Prostate gland (tissue), 2 donors: ENCODE measurements around the gene NR1I3. TPM values are rescaled to one million over a fixed set of nuclear protein-coding genes. Genes with fewer than 3 reads are reported as not detected.

Experiments used
- DNase-seq: peaks from one replicate; pipeline ENCODE4 v3.0.0-alpha.2; 2019; ENCODE audit warnings: low spot score
- H3K27ac ChIP-seq, 2 donors: fragments of 200-600 bp; sonication (generic); 2 replicates each; pipeline ENCODE4 v1.5.1; 2017 to 2019
- H3K27me3 ChIP-seq: fragments of 200-600 bp; sonication (generic); replicated peaks from 2 replicates; pipeline ENCODE4 v1.5.1; 2019; ENCODE audit not compliant: insufficient read depth
- H3K36me3 ChIP-seq, 2 donors: fragments of 200-600 bp; sonication (generic); 1 replicate in 1 of 2; 2 replicates in 1 of 2; pipeline versions ENCODE4 v1.5.1 to v1.8.1; 2017 to 2019
- H3K4me1 ChIP-seq: fragments of 200-600 bp; sonication (generic); replicated peaks from 2 replicates; pipeline ENCODE4 v1.5.1; 2019
- H3K4me3 ChIP-seq, 2 donors: fragments of 200-600 bp; sonication (generic); 2 replicates each; pipeline ENCODE4 v1.5.1; 2017 to 2019
- H3K9me3 ChIP-seq: fragments of 200-600 bp; sonication (generic); 2 replicates; pipeline ENCODE4 v1.5.1; 2017
- CTCF ChIP-seq, 4 experiments: fragments of 200-600 bp in 2 of 4; fragments of 450-650 bp in 2 of 4; sonication (generic) in 2 of 4; IDR thresholded peaks; 1 replicate in 3 of 4; 2 replicates in 1 of 4; pipeline ENCODE4 v1.5.1; 2016 to 2019; ENCODE audit warnings: antibody characterized with exemption in 4 of 4, mild to moderate bottlenecking in 2 of 4, moderate library complexity in 2 of 4
- POLR2A ChIP-seq: fragments of 450-650 bp; IDR thresholded peaks from one replicate; pipeline ENCODE4 v1.6.1; 2016; ENCODE audit warnings: antibody characterized with exemption, mild to moderate bottlenecking
- POLR2AphosphoS5 ChIP-seq: sonication (generic); formaldehyde crosslinking; IDR thresholded peaks from one replicate; pipeline ENCODE4 v1.6.1; 2017; ENCODE audit warnings: antibody characterized with exemption
- WGBS: methylation state at CpG from one replicate; pipeline ENCODE4 v1.1.5; 2018; 5-methylcytosine and 5-hydroxymethylcytosine counted together
- intact Hi-C: fragments of 100-400 bp; cut with DNase I; formaldehyde crosslinking; loops from one replicate; pipeline ENCODE4 v1.14.2; 2022
- total RNA-seq, 2 donors: library from RNA; depleted of rRNA; stranded (reverse); fragments of >200 nt; gene quantifications; one replicate each; pipeline ENCODE4 v1.1.0, GENCODE V29; 2016

NR1I3 gene
- total RNA-seq, result not detected

DNA sequence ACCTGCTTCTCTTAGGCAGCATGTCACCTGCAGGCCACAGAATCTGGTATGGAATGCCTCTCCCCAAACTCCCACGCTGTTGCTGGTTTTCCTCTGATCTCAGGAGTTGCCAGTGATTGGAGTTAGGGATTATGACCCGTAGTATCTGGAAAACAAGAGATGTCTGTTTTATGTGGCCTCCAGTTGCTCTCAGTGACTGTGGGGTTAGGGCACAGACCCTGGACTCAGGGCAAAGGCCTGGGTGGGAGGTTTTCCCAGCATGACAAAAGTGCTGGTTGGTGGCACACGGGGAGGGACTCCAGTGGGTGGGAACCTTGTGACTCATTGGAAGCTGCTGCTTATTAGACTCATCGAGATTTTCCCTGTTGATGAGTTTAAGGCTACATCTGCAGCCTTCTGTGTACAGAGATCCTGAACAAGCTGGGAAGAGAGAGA, at the start of gene NR1I3:
Gene NR1I3 (minus strand): TSS at position 165 of the 435 bp plus-strand sequence. CDS start 1,638 bp downstream, outside the sequence.
- no peak for DNase-seq
- Histone ChIP-seq H3K36me3 (no peaks in the 10 kb centered on the region), H3K27me3 (no peaks in the 10 kb centered on the region), H3K4me3 (no peak within 1 kb of the TSS), H3K27ac (no peak within 1 kb of the TSS), H3K9me3 (no peaks in the 10 kb centered on the region), H3K4me1 (no peaks in the 10 kb centered on the region)
- 65% methylated on average over 4 of the region's 4 CpGs for WGBS
- intact Hi-C loops, result no loop called here
- TF ChIP-seq POLR2AphosphoS5, result no peak
- no peak for TF ChIP-seq CTCF (IDR thresholded peaks at IDR 0.05)
- no peak for TF ChIP-seq POLR2A

DNA sequence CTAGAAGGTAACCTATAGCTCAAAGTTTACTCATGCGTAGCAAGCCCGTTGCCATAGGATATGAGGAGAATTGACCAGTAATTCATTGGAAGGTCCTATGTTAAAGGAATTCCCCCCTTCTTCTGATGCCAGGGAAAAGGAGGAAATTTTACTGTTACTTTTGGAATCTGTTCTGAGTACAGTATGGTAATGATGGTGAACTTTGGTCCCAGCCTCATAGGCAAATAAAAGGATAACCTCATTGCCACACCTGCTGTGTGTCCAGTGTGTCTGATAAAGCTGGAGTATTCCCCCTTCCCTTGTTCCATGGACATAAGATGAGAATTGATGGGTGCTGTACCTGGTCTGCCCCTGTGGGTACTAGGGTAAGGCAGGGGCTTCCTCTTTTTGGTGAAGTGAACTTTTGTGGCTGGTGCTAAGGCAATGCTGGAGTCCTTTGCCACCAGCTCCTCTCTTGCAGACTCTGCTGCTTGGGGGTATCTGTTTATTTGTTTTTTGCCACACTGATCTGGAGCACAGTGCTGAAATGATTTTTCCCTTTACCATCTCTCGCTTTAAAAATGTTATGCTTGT, 49.6 kb upstream of the NR1I3 start:
- no peaks in the 10 kb centered on the region for H3K36me3 ChIP-seq
- H3K27ac ChIP-seq, result no peak overlapping the region
- TF ChIP-seq CTCF (IDR thresholded peaks at IDR 0.05) (no peak), POLR2A (no peak), POLR2AphosphoS5 (no peak)
- no peak for DNase-seq
- no peaks in the 10 kb centered on the region for H3K9me3 ChIP-seq
- intact Hi-C loops, result no loop called here
- H3K4me3 ChIP-seq, result no peak overlapping the region
- WGBS, result 88% methylated on average over 3 of the region's 3 CpGs
- no peaks in the 10 kb centered on the region for H3K27me3 ChIP-seq
- H3K4me1 ChIP-seq, result no peaks in the 10 kb centered on the region

DNA sequence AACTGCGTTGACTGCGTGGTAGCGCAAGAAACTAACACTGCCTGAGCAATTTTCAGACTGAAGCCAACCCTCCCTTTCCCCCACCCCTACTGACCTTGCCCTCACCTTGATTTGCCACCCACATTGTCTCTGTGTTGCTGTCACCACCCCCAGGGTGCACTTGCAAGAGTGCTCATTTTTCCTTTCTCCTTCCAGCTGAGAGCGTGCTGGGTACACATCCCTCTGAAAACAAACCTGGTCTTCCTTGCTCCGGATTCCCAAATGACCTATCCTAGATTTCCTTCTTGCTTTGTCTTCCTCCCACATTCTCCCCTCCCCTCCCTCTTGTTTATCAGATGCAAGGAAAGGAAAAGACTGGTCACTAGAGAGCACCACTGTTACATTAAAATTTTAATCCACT, 47.5 kb upstream of the NR1I3 start:
- Histone ChIP-seq H3K4me1 (no peaks in the 10 kb centered on the region), H3K36me3 (no peaks in the 10 kb centered on the region), H3K4me3 (no peak overlapping the region), H3K9me3 (no peaks in the 10 kb centered on the region), H3K27ac (no peak overlapping the region), H3K27me3 (no peaks in the 10 kb centered on the region)
- intact Hi-C loops, result no loop called here
- no peak for DNase-seq
- 62% methylated on average over 5 of the region's 5 CpGs for WGBS
- TF ChIP-seq CTCF (IDR thresholded peaks at IDR 0.05) (no peak), POLR2A (no peak), POLR2AphosphoS5 (no peak)

- no peaks in the 10 kb centered on the region for H3K4me1 ChIP-seq
- intact Hi-C loops, result no loop called here
- H3K9me3 ChIP-seq, result no peaks in the 10 kb centered on the region
- H3K36me3 ChIP-seq, result no peaks in the 10 kb centered on the region
- 95% methylated on average over 2 of the region's 2 CpGs for WGBS
- no peak for DNase-seq
- TF ChIP-seq CTCF (IDR thresholded peaks at IDR 0.05), result no peak
- no peak for TF ChIP-seq POLR2A
- H3K27me3 ChIP-seq, result no peaks in the 10 kb centered on the region
- H3K4me3 ChIP-seq, result no peak overlapping the region
- H3K27ac ChIP-seq, result no peak overlapping the region
These were observed 47.1 kb upstream of the NR1I3 start for GRCh38 chr1:161285113-161285512.

GRCh38 chr1:161282991-161283390, 45.0 kb upstream of the NR1I3 start:
- TF ChIP-seq POLR2AphosphoS5, result no peak
- no peak for TF ChIP-seq CTCF (IDR thresholded peaks at IDR 0.05)
- no peak for TF ChIP-seq POLR2A
- WGBS, result 96% methylated on average over 1 of the region's 1 CpG

More at GRCh38 chr1:161282991-161283390, 45.0 kb upstream of the NR1I3 start:
- Histone ChIP-seq H3K4me3 (no peak overlapping the region), H3K36me3 (no peaks in the 10 kb centered on the region), H3K27ac (no peak overlapping the region), H3K27me3 (no peaks in the 10 kb centered on the region), H3K9me3 (no peaks in the 10 kb centered on the region), H3K4me1 (no peaks in the 10 kb centered on the region)
- intact Hi-C loops, result no loop called here
- no peak for DNase-seq
